ENCODE results near the gene FHL2.

DNA sequence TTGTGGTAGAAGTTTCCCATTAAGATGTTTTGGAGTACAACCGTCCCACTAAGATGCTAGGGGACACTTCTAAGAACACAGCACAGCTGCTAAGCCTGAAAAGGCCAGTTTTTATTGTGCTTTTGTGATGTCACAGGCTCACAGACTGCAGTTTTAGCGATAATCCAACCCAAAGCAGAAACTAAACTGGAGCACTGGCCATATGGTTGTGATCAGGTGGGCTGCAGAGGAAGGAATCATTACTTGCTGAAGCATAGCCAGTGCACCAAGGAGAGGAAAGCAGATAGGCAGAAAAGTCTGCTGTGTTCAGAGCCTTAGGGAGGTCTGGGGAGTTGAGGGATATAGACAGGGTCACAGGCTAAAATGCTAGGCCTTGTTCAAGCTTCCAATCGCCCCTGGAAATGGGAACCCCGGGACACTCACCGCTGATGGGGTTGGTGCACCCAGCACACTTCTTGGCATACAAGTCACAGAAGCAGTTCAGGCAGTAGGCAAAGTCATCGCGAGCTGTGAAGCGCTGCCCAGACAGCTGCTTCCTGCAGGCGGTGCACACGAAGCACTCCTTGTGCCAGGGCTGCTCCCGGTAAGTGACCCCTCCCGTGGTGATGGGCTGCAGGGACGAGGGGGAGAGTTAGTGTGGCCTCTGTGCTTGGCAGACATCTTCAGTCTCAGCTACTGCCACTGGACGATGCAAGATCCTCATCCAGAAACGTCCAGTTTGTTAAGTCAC, 35.8 kb downstream of the FHL2 start:
- TF ChIP-seq EP300 (IDR thresholded peaks at IDR 0.05; ENCODE audit: low read depth) = no peak
- TF ChIP-seq, protein P1, sequence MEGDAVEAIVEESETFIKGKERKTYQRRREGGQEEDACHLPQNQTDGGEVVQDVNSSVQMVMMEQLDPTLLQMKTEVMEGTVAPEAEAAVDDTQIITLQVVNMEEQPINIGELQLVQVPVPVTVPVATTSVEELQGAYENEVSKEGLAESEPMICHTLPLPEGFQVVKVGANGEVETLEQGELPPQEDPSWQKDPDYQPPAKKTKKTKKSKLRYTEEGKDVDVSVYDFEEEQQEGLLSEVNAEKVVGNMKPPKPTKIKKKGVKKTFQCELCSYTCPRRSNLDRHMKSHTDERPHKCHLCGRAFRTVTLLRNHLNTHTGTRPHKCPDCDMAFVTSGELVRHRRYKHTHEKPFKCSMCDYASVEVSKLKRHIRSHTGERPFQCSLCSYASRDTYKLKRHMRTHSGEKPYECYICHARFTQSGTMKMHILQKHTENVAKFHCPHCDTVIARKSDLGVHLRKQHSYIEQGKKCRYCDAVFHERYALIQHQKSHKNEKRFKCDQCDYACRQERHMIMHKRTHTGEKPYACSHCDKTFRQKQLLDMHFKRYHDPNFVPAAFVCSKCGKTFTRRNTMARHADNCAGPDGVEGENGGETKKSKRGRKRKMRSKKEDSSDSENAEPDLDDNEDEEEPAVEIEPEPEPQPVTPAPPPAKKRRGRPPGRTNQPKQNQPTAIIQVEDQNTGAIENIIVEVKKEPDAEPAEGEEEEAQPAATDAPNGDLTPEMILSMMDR (IDR thresholded peaks at IDR 0.05) = no peak
